HG03039 (cell line): Measurements from ENCODE around the gene PDK2.

Experiments
- ATAC-seq: cut with Tn5 transposase; IDR thresholded peaks from one replicate; pipeline ENCODE4 v1.9.1; 2021; ENCODE audit warnings: mild to moderate bottlenecking, moderate library complexity; ENCODE audit not compliant: unreplicated experiment

PDK2 gene

GRCh38 chr17:50133769-50134099 lies 38.6 kb downstream of the PDK2 start:
- ATAC-seq = no peak

GRCh38 chr17:50134206-50135110 lies 39.3 kb downstream of the PDK2 start:
- ATAC-seq = no peak

- no peak for ATAC-seq
These were observed 40.4 kb downstream of the PDK2 start for GRCh38 chr17:50135316-50136095.

- no peak for ATAC-seq
These were observed 41.0 kb downstream of the PDK2 start for GRCh38 chr17:50136096-50136687.

DNA sequence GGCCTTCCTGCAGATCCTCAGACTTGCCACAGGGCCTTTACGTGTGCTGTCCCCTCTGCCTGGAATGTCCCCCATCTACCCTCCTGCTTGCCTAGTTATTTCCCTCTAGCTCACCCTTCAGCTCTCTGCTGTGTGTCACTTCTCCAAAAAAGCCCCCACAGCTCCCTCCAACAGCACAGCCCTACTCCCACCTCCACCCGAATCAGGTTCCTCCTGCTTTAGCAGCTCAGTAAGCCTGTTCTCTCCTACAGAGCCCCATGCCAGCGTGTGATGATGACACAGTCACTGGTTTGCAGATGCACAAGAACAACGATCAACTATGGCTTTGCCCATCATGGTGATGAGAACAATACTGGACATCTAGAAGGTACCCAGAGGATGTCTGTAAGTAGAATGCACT lies 41.9 kb downstream of the PDK2 start:
- no peak for ATAC-seq

GRCh38 chr17:50139185-50139783 lies 44.1 kb downstream of the PDK2 start:
- ATAC-seq = no peak

DNA sequence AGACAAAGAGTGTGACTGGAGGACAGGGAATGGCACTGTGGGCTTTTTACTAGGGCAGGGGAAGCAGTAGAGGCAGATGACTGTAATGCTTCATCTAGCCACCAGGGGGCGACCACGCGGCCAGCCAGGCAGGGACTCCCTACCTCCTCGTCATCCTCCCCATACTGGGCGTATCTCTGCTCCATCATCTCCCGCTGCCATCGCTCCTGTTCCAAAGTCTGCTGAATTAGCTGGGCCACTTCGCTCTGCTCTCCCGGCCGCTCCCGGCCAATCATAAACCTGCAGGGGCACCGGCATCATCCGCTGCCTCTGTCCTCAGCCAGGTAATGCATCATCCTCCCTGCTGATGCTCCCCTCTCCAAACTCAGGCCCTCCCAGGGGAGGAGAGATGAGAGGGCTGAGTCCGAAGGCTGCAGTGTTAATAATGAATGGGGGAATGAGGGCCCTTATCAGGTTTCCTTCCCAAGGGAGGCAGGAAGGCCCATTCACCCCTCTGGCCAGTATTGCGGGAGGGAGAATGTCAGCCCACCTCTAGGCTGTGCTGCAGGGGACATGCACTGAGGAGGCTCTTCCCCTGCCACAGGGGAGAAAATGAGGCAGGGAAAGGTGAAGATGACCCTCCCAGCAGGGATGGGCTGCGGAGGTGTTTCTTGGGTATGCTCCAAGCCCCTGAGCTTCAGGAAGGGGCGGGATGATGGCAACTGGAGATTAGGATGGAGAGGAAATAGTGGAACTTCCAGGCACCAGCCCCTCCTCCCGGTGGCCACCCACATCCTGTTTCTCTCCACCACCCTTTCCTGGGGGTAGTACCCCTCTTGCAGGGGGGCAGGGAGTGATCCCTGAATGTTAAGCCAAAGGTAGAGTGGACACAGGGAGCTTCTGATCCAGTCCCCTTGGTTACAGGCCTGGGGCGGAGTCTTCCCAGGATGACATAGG lies 45.1 kb downstream of the PDK2 start:
- no peak for ATAC-seq

DNA sequence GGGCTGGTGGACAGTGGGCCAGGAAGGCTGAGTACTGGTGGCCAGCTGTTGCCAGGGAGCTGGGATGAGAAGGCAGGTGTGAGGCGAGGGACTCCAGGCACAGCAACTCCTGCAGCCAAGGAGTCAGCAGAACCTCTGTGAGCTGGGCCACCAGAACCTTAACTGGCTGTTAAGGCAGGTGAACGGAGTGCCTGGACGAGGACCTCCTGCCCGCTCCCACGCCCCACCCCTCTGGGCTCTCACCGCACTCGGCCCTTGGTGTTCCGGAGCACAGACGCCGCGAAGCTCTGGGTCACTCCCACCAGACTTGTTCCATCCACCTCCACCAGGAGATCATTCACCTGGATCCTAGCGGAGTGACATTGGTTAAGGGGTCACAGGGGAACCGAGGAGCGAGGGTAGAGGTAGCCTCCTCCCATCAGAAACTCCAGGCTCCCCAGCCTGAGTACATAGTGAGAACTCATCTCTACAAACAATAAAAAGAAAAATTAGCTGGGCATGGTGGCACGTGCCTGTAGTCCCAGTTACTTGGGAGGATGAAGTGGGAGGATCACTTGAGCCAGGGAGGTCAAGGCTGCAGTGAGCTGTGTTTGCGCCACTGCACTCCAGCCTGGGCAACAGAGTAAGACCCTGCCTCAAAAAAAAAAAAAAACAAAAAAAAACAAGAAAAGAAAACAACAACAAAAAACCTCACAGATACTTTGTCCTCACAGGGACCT lies 46.0 kb downstream of the PDK2 start:
- no peak for ATAC-seq

GRCh38 chr17:50141745-50142110 lies 46.6 kb downstream of the PDK2 start:
- no peak for ATAC-seq

GRCh38 chr17:50143461-50144176 lies 48.5 kb downstream of the PDK2 start:
- ATAC-seq = no peak

- ATAC-seq = no peak
These were observed 49.2 kb downstream of the PDK2 start for GRCh38 chr17:50144355-50144754.

DNA sequence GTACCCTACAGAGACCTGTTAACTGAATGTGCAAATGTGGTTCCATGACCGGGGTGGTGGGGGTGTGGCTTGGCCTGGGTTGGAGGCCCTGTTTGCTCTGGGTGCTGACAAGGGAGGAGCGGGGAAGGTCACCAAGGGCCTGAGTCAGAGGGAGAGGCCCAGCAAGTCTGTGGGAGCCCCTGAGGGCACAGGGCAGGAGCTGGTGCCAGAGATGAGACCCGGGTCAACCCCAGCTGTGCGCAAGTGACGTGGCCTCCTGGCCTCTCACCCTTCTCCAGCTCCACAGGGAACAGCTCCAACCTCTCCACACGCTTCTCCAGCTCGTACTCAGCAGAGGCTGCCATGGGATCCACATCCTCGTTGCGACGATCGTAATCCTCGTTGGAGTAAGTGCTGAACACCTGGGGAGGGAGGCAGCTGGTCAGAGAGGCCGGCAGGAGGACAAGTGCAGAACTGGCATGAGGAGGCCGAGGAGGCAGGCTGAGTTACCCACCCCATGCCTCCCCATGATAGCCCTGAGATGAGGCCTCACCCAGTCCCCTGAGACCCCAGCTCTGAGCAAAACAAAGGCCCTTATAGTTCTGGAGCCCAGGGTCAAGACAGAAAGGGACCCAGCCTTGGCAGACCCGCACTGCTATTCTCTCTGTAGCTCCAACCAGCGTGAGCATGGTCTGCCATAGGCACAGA lies 49.8 kb downstream of the PDK2 start:
- no peak for ATAC-seq

DNA sequence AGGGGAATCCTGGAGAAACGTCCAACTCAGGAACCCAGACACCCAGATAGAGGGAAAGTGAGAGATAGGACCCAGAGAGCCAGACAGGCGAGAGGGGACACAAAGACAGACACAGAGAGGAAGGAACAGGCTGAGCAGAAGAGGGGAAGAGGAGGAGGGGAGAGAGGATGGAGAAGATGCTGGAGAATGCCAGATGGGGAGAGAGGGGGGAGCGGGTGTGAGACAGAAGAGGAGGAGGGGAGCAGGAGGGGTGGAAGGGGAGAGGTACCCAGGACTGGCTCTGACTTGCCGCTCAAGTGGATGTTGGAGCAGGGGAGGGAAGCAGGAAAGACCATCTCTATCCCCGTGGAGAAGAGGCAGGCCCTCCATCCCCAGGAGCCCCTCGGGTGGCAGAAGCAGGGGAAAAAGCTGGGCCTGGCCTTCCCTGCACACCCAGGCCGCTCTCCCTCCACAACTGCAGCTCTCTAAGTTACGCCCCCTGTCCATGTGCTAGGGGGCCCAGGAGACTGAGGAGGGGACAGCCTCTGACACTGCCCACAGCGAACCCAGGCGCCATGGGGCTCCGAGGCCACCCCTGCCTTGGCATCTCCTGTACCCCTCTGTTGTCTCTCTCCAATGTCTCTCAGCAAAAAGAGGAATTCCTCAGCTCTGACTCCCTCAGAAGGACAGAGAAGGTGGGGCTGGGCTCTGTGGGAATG lies 50.5 kb downstream of the PDK2 start:
- ATAC-seq = no peak

GRCh38 chr17:50146230-50146926 lies 51.2 kb downstream of the PDK2 start:
- ATAC-seq = no peak

GRCh38 chr17:50146927-50147665 lies 51.9 kb downstream of the PDK2 start:
- ATAC-seq = no peak

DNA sequence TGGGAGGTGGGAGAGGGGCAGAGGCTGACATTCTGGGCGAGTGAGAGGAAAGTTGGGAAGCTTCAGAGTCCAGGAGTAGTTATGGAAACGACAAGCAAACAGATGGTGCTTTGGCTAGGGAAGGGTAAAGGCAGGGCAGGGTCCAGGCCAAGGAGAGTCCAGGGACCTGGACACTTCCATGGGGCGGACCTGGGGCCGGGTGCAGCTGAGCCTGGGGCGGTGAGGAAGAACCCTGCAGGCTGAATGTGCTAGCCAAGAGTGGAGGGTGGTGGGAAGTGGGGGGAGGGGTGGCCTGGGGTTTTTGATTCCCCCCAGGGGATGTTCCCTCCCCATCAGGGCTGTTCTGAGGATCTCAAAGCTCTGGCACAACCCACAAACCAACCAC lies 52.7 kb downstream of the PDK2 start:
- ATAC-seq = no peak
